HG03108 (cell line): Measurements from ENCODE around the gene PDE6H.

Source experiments
- ATAC-seq: cut with Tn5 transposase; IDR thresholded peaks from one replicate; pipeline ENCODE4 v1.9.1; 2021; ENCODE audit warnings: moderate library complexity; ENCODE audit not compliant: unreplicated experiment

Gene PDE6H

DNA sequence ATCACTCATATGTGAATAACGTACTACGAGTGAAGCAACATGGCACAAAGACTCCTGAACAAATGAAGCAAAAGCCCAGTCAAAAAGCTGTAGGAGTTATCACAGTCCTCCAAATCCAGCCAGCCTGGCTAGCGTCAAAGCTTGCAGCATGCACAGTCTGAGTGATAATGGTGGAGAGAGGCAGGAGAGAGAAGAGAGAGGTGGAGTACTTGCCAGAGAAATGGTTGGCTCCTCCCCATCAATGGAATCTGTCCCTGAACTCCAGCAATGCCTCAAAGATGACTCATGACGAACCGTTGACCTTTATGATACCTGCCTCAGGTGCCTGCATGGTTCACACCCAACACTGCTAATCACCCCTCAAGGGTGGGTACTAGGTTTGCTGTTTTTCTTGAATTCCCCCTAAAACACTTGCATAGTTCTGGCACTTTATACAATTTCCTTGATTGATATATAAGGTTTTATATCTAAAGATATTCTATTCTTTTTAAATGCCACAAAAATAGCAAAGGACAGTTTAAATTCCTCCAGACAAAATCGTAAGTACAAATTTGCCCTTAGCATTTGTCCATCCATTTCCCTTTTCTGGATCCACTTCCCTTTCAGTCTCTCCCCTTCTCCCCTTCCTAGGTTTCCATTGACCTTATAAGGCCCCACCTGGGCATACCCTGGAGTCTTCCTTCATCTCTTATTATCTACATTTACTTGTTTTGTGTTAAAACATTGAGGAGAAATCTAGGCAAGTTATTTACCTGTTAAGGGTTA is 21.7 kb upstream of the PDE6H start:
- ATAC-seq = no peak

DNA sequence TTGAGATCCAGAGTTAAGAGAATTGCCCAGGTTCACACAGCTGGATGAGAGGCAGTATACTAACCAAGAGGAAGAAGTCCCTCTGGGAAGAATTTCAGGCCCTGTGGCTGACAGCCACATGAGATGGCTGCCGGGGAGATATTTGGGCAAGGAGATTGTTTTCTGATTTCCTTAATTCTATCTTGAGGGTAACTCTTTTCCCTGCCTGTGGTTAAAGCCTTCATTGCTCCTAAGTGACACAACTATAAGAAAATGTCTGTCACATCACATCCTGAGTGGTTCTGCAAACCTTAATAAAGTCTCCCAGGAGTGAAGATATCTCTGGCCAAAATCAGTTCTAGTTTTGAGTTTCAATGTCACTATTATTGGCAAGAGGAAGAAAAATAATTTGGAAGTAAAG is 21.0 kb upstream of the PDE6H start:
- no peak for ATAC-seq

DNA sequence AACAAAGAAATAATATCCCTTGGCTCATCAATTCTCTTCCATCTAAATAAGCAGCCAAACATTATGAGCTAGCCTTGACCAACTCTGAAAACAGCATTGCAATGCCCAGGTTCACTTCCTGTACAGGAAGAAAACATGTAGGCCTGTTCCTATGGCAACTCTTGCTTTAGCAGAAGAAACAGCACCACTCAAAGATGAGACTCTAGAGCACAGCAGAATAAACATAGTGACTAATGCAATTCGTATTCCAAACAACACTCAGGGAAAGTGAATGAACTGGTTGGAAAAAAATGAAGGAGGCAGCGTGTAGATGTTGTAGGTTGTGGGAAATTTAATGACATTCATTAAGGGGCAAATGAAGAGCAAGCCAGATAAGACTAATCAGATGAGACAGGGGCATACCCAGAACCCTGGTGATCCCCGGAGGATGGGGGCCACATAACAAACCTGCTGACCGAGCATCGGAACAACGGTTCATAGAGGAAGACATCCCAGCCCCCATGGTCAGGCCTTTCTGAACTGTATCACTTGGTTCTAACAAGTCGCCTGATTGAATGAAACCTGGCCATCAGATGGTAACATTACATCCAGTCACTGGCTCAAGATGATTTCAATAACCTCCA is 20.4 kb upstream of the PDE6H start:
- peak; percentile 55 for ATAC-seq

DNA sequence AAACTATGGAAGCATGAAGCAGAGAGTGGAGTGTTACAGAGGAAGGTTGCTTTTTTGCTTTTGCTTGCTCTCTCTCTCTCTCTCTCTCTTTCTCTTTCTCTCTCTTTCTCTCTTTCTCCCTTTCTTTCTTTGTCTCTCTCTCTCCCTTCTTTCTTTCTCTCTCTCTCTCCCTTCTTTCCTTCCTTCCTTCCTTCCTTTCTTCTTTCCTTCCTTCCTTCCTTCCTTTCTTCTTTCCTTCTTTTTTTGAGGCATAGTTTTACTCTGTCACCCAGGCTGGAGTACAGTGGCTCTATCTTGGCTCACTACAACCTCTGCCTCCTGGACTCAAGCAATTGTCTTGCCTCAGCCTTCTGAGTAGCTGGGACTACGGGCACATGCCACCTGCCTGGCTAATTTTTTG is 19.1 kb upstream of the PDE6H start:
- no peak for ATAC-seq

DNA sequence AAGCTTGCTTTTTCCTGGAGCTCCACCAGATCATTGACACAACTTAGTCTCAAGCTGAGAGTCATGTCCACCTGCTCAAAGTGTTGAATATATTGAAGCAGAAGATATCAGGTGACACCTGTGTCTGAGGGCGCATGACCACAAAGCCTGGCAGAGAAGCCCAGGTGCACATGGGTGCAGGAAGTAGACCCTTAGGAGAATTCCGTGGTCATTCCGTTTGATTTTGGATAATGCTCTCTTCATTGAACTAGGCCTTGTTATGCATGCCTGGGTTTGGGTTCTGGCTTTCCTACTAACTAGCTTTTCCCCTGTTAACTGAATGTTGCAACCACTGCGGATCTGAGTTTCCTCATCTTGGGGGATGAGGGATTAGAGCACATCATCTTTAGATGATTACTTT is 18.6 kb upstream of the PDE6H start:
- no peak for ATAC-seq

DNA sequence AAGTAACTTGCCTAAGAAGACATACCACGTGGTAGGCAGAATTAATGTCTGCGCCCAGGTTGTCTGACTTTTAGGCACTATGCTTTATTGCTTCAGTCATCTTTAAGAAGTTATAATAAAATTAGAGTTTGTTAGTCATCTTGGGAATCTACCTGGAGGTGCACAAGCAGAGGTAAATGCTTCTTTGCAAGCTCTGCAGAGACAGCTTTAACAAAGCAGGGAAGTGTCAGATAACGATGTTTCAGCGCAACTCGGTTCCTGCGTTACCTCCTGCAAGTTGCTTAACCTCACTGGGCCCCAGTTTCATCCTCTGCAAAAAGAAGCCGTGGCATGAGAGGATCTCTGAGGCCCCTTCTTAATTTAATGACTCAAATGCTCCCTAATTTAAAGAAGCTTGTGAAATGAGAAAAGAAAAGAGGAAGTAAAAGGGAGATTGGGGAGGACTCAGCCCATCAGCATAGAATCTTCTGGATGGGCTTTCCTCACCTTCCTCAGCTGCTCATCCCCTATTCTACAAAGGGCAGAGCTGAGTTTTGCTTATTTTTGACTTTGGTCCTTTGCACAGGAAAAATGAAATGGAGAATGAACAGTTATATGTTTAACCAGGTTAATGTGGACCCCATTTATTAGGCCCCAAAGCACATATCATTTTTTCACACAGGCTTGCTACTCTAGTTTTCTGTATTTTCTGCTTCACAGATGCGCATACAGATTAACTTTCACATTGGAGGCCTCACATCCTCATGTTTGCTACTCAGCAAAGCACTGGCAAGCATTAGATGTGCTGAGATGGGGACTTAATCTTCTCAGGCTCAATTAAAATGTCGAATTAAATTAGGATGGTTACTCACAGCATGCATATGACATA is 16.6 kb upstream of the PDE6H start:
- peak; percentile 29 for ATAC-seq

DNA sequence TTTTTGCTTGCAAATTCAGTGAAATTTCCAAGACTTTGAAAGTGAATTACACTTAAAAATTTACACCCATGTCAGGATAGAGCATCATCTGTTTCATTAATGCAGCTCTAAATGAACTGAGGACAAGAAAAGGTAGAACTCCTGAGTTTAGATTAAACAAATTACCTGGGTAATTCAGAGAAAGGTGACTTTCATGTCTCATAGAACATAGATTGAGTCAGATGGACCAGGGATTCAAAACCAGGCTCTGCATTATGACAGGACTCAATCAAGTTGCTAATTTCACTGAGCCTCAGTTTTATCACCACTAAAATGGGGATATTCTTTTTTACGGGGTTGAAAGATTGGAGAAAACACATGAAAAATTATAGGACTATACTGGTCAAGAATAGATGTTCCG is 15.9 kb upstream of the PDE6H start:
- no peak for ATAC-seq

DNA sequence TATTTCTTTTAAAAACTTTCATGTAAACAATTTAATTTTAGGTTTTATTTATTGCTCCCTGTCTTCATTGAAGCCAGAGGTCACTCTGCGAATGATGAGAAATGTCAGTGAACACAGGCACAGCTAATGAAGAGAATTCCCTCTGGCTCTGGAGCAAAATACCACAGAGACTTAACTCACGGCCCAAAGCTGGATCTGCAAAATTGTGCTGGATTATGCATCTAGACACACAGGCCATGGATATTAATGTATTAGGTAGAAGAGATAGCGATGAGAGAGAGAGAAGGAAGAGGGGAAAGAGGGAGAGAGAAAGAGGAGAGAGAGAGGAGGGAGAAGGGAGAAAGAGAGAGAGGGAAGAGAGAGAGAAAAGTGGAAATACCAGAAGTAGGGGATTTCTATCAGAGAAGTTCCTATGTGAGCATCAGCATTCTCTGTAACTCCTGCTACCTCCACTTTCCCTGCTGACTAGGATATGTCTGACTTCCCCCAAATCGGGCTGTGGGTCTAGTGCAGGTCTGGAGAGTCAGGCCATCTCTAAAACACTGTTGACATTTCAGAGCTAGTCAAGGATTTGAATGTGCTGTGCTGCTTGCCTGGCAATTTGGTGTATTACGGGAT is 15.2 kb upstream of the PDE6H start:
- no peak for ATAC-seq

DNA sequence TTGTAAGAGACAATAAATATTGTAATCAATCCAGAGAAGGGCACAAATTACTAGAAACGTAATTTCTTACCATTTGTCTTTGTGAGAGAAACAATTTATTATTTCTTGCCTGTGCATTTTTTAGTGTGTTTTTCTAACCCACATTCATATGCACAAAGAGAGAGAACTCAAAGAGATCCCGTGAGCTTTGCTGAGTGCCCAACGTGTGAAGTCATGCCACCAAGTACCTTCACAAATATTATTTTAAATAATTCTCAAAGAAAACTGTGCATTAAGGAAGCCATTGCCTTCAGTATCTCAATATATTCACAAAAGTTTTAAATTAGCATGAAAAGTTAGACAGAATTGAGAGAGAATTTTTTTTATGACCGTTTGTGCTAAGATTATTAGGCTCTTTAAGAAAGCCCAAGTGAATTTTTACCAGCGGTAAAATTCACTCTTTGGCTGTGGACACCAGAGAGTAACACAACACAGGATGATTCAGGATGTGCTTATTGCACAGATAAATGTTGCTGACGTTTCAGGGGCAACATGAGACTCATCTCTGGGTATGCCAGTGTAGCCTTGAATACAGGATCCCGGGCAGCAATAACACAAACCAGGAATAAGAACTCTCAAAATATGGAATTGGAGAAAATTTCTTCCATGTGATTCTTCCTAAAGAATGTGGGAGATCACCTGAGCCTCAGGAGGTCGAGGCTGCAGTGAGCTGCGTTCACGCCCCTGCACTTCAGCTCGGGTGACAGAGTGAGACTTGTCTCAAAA is 14.3 kb upstream of the PDE6H start:
- ATAC-seq = no peak

DNA sequence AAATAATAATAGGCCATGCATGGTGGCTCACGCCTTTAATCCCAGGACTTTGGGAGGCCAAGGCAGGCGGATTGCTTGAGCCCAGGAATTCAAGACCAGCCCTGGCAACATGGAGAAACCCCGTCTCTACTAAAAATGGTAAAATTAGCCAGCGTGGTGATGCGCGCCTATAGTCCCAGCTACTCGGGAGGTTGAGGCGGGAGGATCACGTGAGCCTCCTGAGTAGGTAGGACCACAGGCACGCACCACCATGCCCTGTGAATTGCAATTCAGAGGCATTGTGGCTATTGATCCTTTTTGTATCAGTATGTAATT is 13.8 kb upstream of the PDE6H start:
- no peak for ATAC-seq

DNA sequence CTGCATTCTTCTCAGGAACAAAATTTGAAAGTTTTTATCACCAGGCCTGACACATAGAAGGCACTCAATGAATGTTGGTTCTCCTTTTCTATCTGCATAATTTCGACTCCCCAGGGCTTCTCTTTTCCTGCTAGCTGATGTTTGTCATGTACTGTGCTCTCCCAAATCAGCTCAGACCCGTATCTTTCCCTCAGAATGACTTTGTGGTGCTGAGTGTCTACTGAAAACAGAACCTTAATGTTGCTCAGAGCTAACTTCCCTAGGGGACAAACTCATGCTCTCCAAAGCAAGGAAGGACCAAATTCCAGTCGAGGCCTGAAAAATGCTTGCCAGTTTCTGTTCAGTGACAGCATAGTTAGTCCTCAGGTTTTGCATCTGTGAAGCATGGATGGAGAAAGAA is 13.4 kb upstream of the PDE6H start:
- ATAC-seq = no peak

DNA sequence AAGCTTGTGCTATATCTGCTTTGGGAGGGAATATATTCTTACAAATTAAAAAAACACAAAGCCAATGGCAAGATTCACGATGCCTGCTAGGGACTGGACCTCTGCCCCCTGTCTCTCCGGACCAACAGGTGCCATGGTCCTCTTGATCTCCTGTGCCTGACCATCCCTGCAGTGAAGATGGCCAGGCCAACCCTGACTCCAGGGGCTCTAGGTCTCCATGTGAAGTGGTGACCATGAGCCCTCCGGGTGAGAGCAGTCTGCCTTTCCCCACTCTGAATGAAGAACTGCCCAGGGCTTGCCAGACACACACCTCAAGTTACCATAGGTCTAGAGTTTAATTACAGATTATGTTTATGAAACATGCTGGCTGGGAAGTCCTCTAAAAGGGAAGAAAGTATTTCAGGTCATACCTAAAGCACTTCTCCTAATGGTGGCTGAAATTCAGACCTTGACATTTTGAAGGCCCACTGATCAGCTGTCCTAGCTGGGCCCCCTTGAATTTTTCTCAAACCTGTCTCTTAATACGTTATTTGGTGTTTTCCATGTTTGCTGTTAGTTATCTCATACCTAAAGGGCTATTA is 12.8 kb upstream of the PDE6H start:
- no peak for ATAC-seq

DNA sequence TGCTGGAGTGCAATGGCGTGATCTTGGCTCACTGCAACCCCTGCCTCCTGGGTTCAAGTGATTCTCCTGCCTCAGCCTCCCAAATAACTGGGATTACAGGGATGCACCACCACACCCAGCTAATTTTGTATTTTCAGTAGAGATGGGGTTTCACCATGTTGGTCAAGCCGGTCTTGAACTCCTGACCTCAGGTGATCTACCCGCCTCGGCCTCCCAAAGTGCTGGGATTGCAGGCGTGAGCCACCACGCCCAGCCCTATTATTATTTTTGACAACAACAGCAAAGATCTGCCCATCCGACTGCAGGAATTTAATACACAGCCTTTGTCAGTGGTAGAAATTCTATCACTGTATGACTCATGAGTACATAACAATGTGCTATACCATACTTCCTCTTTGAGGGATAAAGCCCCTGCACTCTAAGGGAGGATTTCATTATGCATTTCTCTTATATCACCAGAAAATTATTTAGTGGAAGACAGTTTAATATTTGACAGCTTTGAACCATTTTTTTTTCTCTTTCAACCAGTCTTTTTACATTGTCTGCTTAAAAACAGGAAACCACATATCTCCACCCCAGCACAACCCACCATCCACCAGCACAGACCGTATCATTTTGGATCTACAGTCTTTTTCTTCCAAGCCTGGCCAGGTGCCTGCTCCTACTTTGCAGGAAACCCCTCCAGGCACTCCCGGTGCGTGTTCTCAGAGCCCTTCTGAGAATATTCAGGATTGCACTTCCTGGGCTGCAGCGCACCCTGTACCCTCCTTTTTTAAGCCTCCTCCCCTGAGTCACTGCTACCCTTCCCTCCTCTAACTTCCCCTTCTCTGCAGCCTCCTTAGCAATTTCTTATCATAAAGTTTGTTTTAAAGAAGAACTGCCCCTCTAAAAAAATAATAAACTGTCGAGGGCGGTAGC is 12.0 kb upstream of the PDE6H start:
- peak; percentile 22 for ATAC-seq

DNA sequence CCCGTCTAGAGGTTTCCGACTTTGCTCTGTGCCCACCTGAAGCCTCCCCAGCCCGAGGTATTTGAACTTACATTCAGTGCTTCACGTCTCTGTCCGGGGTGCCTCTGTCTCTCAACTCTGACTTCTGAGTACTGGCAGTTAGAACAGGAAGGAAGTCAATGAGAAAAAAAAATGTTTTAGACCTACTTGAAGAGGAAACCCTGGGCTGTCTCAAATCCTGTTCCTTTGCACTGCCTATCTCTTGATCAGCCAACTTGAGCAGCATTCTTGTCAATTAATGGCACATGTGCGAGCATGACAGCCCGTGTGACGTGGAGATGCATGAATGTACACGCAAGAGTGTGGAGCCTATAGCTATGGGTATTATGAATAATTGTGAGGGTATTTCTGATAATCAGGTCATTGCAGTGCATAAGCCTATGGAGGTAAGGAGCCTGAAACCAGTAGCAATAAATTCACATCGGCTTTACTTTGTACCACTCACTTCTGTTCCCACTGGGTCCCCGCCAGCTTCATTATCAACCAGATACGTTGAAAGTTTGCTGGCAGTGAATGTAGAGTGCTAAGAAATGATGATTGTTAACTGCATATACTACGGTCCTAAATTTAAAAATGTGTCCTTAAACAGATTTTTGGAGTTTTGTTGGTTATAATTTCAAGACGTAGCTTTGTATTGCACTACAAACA is 11.2 kb upstream of the PDE6H start, which contains the start of gene ARHGDIB:
Gene ARHGDIB, minus strand, starts transcription at position 136 of the 687 bp plus-strand sequence. CDS start 10,889 bp downstream, outside the sequence.
- peak; percentile 66 for ATAC-seq

DNA sequence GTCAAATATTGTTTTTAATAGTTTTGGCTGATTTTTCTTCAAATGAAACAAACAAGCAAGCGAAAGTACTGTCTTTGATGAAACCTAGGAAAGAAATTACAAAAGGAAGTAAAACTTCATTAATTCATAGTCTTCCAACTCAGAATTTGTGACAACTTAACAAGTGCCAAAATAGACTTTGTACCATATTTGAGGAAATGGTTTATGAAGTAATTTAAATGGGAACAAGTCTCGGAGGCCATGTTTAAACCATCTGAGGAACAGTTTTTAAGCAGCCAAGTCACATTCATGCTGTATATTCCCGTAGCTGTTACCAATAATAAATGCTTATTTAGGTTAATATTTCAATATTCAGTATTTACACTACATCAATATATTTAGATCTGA is 10.7 kb upstream of the PDE6H start:
- no peak for ATAC-seq

DNA sequence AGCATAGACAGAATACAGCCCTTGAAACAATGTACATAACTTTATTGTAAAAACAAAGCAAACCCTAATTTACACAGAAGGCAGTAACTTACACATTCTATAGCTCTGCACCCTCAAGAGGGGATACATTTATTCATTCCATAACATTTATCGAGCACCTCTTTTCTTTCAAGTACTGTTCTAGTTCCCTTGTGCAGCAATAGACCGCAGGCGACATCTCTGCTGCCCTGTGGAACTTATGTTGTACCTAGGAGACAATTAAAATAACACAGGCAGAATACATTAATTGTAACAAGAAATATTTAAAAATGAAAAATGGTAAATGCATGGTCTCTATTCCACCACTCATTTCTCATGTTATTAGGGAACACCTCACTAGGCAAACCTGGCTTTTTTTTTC is 10.0 kb upstream of the PDE6H start:
- no peak for ATAC-seq

DNA sequence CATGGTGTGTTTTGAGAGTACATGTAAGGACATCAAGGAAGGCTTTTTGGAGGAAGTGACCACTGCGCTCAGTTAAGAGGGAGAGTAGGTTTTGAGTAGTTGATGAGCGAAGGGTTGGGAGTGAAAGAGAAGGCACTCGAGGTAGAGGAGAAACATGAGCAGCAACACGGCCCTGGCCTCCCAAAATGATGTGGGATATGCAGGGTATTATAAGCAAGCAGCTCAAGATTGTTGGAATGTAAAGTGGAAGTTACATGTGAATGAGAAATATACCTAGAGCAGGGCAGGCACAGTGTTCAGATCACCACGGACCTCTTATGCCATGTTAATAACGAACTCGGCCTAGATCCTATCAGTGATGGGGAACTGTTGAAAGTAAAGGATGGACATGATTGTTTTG is 9.3 kb upstream of the PDE6H start:
- ATAC-seq = no peak

DNA sequence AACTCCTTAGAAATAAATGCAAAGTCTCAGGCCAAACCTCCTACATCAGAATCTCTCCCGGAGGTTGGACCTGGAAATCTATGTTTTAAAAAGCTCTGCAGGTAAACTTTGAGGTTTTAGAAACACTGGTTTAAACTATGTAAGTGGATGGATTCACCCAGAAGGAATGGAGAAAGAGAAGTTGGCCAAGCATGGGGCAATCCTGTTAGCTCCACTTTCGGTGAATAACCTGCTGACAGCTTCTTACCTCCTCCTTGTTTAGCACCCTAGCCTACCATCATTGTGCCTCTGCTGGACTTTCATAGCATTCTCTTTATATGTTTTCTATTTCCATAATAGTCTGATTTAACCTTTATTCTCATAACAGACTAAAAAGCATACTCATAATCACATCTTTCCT is 8.4 kb upstream of the PDE6H start:
- no peak for ATAC-seq

DNA sequence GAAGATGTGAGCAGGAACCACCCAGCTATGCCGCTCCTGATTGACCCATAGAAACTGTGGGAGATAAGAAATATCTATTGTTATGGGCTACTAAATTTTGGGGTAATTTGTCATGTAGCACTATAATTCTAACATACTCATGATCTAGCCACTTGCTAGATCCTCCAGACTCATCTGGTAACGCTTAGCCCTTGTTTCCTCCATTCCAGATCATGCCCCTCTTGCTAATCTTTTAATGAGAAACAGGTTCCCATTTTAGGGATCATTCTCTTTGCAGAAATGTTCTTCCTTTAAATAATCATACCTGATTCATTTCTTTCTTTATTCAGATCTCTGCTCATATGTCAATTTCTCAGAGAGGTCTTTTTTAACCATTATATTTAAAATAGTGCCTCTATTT is 7.6 kb upstream of the PDE6H start:
- ATAC-seq = no peak
